IMR-90 (cell line): Measurements from ENCODE around the gene EPHB1. TPM values are rescaled to one million over a fixed set of nuclear protein-coding genes. Genes with fewer than 3 reads are reported as not detected.

Source experiments
- ATAC-seq: fragments of 200-7000 bp; cut with Tn5 transposase; 2 replicates; pipeline ENCODE4 v1.9.1; 2020; ENCODE audit warnings: low read depth, mild to moderate bottlenecking, moderate library complexity
- BruUV-seq: library from RNA; stranded (reverse); fragments of 400-500 nt; replicated peaks from 2 replicates; lab custom pipeline; 2021; lab: Mats Ljungman, UMichigan
- CTCF ChIA-PET: fragments of 300-600 bp; formaldehyde crosslinking; extraction: SDS; loops from one replicate; lab custom pipeline; 2021; ENCODE audit warnings: antibody characterized with exemption; lab: Yijun Ruan, JAX
- POLR2A ChIA-PET: fragments of 300-600 bp; sonication (Branson Sonifier 250); formaldehyde crosslinking; loops from one replicate; lab custom pipeline; 2022; ENCODE audit warnings: antibody characterized with exemption; ENCODE audit not compliant: unreplicated experiment; lab: Charles Lee
- DNase-seq: peaks from one replicate; pipeline ENCODE4 v3.0.0; 2013
- H2AFZ ChIP-seq: replicated peaks from 2 replicates; pipeline ENCODE3; 2013; ENCODE audit warnings: low read length, mild to moderate bottlenecking; ENCODE audit not compliant: poor library complexity
- H2AK5ac ChIP-seq: 2 replicates; pipeline ENCODE4 v1.6.1; 2013; ENCODE audit warnings: low read depth, low read length, inconsistent platforms
- H2AK9ac ChIP-seq: replicated peaks from 2 replicates; pipeline ENCODE3; 2013; ENCODE audit warnings: mild to moderate bottlenecking, low read depth, low read length, moderate library complexity; ENCODE audit not compliant: poor library complexity
- H2BK120ac ChIP-seq: 2 replicates; pipeline ENCODE4 v1.6.1; 2013; ENCODE audit warnings: low read depth, low read length, inconsistent platforms
- H2BK15ac ChIP-seq: 3 replicates; pipeline ENCODE4 v1.6.1; 2013; ENCODE audit warnings: low read depth, low read length, inconsistent platforms
- H2BK20ac ChIP-seq: 2 replicates; pipeline ENCODE4 v1.6.1; 2013; ENCODE audit warnings: low read depth, mild to moderate bottlenecking, inconsistent platforms, low read length, moderate library complexity
- H2BK5ac ChIP-seq: 2 replicates; pipeline ENCODE4 v1.6.1; 2013; ENCODE audit warnings: mild to moderate bottlenecking, low read depth, low read length, inconsistent platforms; ENCODE audit not compliant: poor library complexity, severe bottlenecking
- H3K14ac ChIP-seq: replicated peaks from 2 replicates; pipeline ENCODE4 v1.6.1; 2013; ENCODE audit warnings: low read depth, low read length, inconsistent platforms
- H3K18ac ChIP-seq: 2 replicates; pipeline ENCODE4 v1.6.1; 2013; ENCODE audit warnings: low read depth, low read length, control low read depth
- H3K23ac ChIP-seq: 2 replicates; pipeline ENCODE4 v1.6.1; 2013; ENCODE audit warnings: low read depth, low read length, inconsistent platforms
- H3K27ac ChIP-seq: 2 replicates; pipeline ENCODE4 v1.5.1; 2013; ENCODE audit warnings: mild to moderate bottlenecking, control low read depth, low read length; ENCODE audit not compliant: insufficient read depth
- H3K27me3 ChIP-seq: 2 replicates; pipeline ENCODE4 v1.6.1; 2013; ENCODE audit warnings: low read length; ENCODE audit not compliant: control insufficient read depth, insufficient read depth
- H3K36me3 ChIP-seq: 2 replicates; pipeline ENCODE4 v1.6.1; 2013; ENCODE audit warnings: low read length, mixed read lengths; ENCODE audit not compliant: control insufficient read depth, insufficient read depth
- H3K4ac ChIP-seq: 2 replicates; pipeline ENCODE4 v1.6.1; 2013; ENCODE audit warnings: low read depth, low read length, inconsistent platforms
- H3K4me1 ChIP-seq: 2 replicates; pipeline ENCODE4 v1.6.1; 2013; ENCODE audit warnings: low read length, mixed read lengths; ENCODE audit not compliant: control insufficient read depth, insufficient read depth
- H3K4me2 ChIP-seq: 2 replicates; pipeline ENCODE4 v1.6.1; 2013; ENCODE audit warnings: low read depth, mild to moderate bottlenecking, control low read depth, low read length, moderate library complexity
- H3K4me3 ChIP-seq: 2 replicates; pipeline ENCODE4 v1.5.1; 2013; ENCODE audit warnings: low read depth, mild to moderate bottlenecking, control low read depth, low read length, moderate library complexity; ENCODE audit not compliant: insufficient read depth
- H3K56ac ChIP-seq: 2 replicates; pipeline ENCODE4 v1.6.1; 2013; ENCODE audit warnings: low read length, inconsistent platforms; ENCODE audit not compliant: insufficient read depth; ENCODE audit errors: extremely low read depth
- H3K79me1 ChIP-seq, 2 experiments: 2 replicates each; pipeline ENCODE4 v1.6.1; 2013; ENCODE audit warnings: low read length in 2 of 2, inconsistent platforms in 1 of 2, low read depth in 1 of 2
- H3K9ac ChIP-seq: 2 replicates; pipeline ENCODE4 v1.6.1; 2013; ENCODE audit warnings: low read depth, low read length, control low read depth
- H3K9me1 ChIP-seq: 2 replicates; pipeline ENCODE4 v1.6.1; 2013; ENCODE audit warnings: low read length, inconsistent platforms; ENCODE audit not compliant: insufficient read depth
- H3K9me3 ChIP-seq: 2 replicates; pipeline ENCODE4 v1.6.1; 2013; ENCODE audit warnings: low read length; ENCODE audit not compliant: control insufficient read depth, insufficient read depth
- H4K20me1 ChIP-seq: 2 replicates; pipeline ENCODE4 v1.6.1; 2013; ENCODE audit warnings: low read length, inconsistent platforms; ENCODE audit not compliant: insufficient read depth
- H4K5ac ChIP-seq: 2 replicates; pipeline ENCODE4 v1.6.1; 2013; ENCODE audit warnings: mild to moderate bottlenecking, low read depth, low read length, control low read depth
- H4K8ac ChIP-seq, 2 experiments: 2 replicates each; pipeline ENCODE4 v1.6.1; 2013; ENCODE audit warnings: low read depth in 2 of 2, low read length in 2 of 2, control low read depth in 1 of 2, inconsistent platforms in 1 of 2
- H4K91ac ChIP-seq: 2 replicates; pipeline ENCODE4 v1.6.1; 2013; ENCODE audit warnings: low read depth, low read length, inconsistent platforms; ENCODE audit not compliant: insufficient read depth
- BHLHE40 ChIP-seq: fragments of 150-350 bp; IDR thresholded peaks from 2 replicates; pipeline ENCODE4 v1.6.1; 2016; ENCODE audit warnings: mild to moderate bottlenecking, low read depth, low read length
- CEBPB ChIP-seq: IDR thresholded peaks from 2 replicates; pipeline ENCODE4 v1.6.1; 2012; ENCODE audit warnings: low read depth, low read length, improper control_type of control experiment
- CHD1 ChIP-seq: IDR thresholded peaks from 2 replicates; pipeline ENCODE4 v1.6.1; 2012; ENCODE audit warnings: low read depth, low read length, improper control_type of control experiment
- CTCF ChIP-seq: conservative IDR thresholded peaks from 2 replicates; pipeline ENCODE4 v1.5.1; 2012; ENCODE audit warnings: mild to moderate bottlenecking, low read depth, low read length, improper control_type of control experiment
- ELK1 ChIP-seq: fragments of 150-350 bp; IDR thresholded peaks from 2 replicates; pipeline ENCODE4 v1.6.1; 2016; ENCODE audit warnings: low read depth, mild to moderate bottlenecking, low read length, moderate library complexity, borderline replicate concordance
- FOS ChIP-seq: fragments of 150-350 bp; IDR thresholded peaks from 2 replicates; pipeline ENCODE4 v1.6.1; 2016; ENCODE audit warnings: low read depth, low read length
- MAFK ChIP-seq: IDR thresholded peaks from 2 replicates; pipeline ENCODE4 v1.6.1; 2012; ENCODE audit warnings: low read depth, low read length, improper control_type of control experiment
- MAZ ChIP-seq: IDR thresholded peaks from 2 replicates; pipeline ENCODE4 v1.6.1; 2012; ENCODE audit warnings: low read depth, mild to moderate bottlenecking, low read length, improper control_type of control experiment, moderate library complexity, borderline replicate concordance
- MXI1 ChIP-seq: IDR thresholded peaks from 2 replicates; pipeline ENCODE4 v1.6.1; 2012; ENCODE audit warnings: low read depth, mild to moderate bottlenecking, low read length, moderate library complexity, borderline replicate concordance
- NFE2L2 ChIP-seq: fragments of 150-350 bp; IDR thresholded peaks from 2 replicates; pipeline ENCODE4 v1.6.1; 2016; ENCODE audit warnings: low read depth, mild to moderate bottlenecking, low read length
- POLR2A ChIP-seq: IDR thresholded peaks from 2 replicates; pipeline ENCODE4 v1.6.1; 2012; ENCODE audit warnings: mild to moderate bottlenecking, low read depth, low read length
- RAD21 ChIP-seq: IDR thresholded peaks from 2 replicates; pipeline ENCODE4 v1.6.1; 2012; ENCODE audit warnings: low read length, improper control_type of control experiment
- RCOR1 ChIP-seq: IDR thresholded peaks from 2 replicates; pipeline ENCODE4 v1.6.1; 2012; ENCODE audit warnings: mild to moderate bottlenecking, low read length, improper control_type of control experiment; ENCODE audit not compliant: insufficient replicate concordance
- RFX5 ChIP-seq: IDR thresholded peaks from 2 replicates; pipeline ENCODE4 v1.8.0; 2012; ENCODE audit warnings: low read depth, mild to moderate bottlenecking, low read length, moderate library complexity
- SMC3 ChIP-seq: fragments of 150-350 bp; IDR thresholded peaks from 2 replicates; pipeline ENCODE4 v1.6.1; 2016; ENCODE audit warnings: low read depth, mild to moderate bottlenecking, antibody characterized with exemption, low read length, moderate library complexity
- USF2 ChIP-seq: fragments of 150-350 bp; IDR thresholded peaks from 2 replicates; pipeline ENCODE4 v1.6.1; 2017; ENCODE audit warnings: mild to moderate bottlenecking, antibody characterized with exemption, low read length, low read depth
- WGBS, 2 experiments: methylation state at CpG; one replicate each; pipeline versions ENCODE4 v1.1.5 to v1.1.7; 2013; ENCODE audit warnings: missing lambda C conversion rate in 2 of 2; ENCODE audit not compliant: insufficient read length in 1 of 2; ENCODE audit errors: extremely low coverage in 2 of 2; 5-methylcytosine and 5-hydroxymethylcytosine counted together
- dilution Hi-C: fragments of 300-500 bp; cut with HindIII; formaldehyde crosslinking; loops from one replicate; pipeline ENCODE4 v1.14.3; 2018; ENCODE audit warnings: low sequenced_read_pairs; ENCODE audit not compliant: unreplicated experiment
- in situ Hi-C: fragments of 300-500 bp; cut with MboI; formaldehyde crosslinking; loops from 3 replicates; pipeline ENCODE4 v1.14.3; 2019; ENCODE audit warnings: low sequenced_read_pairs, inconsistent platforms, mixed read lengths
- intact Hi-C: fragments of 100-400 bp; cut with micrococcal nuclease; formaldehyde crosslinking; loops from 2 replicates; pipeline ENCODE4 v1.10.0; 2022
- polyA plus RNA-seq, 3 experiments: library from polyadenylated mRNA; depleted of rRNA; stranded (reverse); fragments of >200 nt; gene quantifications; 2 replicates each; pipeline ENCODE4 v1.2.3, GENCODE V29; 2012; ENCODE audit warnings: low replicate concordance in 1 of 3
- total RNA-seq: library from RNA; depleted of rRNA; stranded (reverse); fragments of >200 nt; gene quantifications from 2 replicates; pipeline ENCODE4 v1.2.3, GENCODE V29; 2012

EPHB1 gene
- total and polyA plus RNA-seq, 2 of the 4 experiments (the other 2 are of a cell fraction), result 0.17 to 0.36 TPM

- Histone ChIP-seq H2AK9ac (no peak overlapping the region), H3K4me1 (no peaks in the 10 kb centered on the region), H3K9me3 (no peaks in the 10 kb centered on the region), H3K4me2 (no peak overlapping the region), H4K91ac (no peak overlapping the region), H2AFZ (no peak overlapping the region), H4K5ac (no peak overlapping the region), H3K27ac (no peak overlapping the region), H3K9ac (no peak overlapping the region), H3K27me3 (peaks cover 1% of the 10 kb centered on the region; the same call in 1 of the 2 replicates), H3K4ac (no peak overlapping the region), H3K79me1 (no peaks in the 10 kb centered on the region), H2BK15ac (no peak overlapping the region), H2BK5ac (no peak overlapping the region), H3K23ac (no peak overlapping the region), H3K36me3 (no peaks in the 10 kb centered on the region), H3K56ac (no peak overlapping the region), H3K9me1 (no peaks in the 10 kb centered on the region), H2BK20ac (no peak overlapping the region), H3K18ac (no peak overlapping the region), H3K4me3 (no peak overlapping the region), H4K8ac (no peak overlapping the region), H2AK5ac (no peak overlapping the region), H2BK120ac (no peak overlapping the region), H4K20me1 (no peaks in the 10 kb centered on the region), H3K14ac (no peak overlapping the region)
- dilution Hi-C loops (no loop called here), in situ Hi-C loops (no loop called here), intact Hi-C loops (no loop called here)
- no TSS peak for BruUV-seq
- no peak for ATAC-seq
- no peak for DNase-seq
- POLR2A ChIA-PET, result no interaction called here
- no CpG with 5 or more reads among the region's 2 CpGs for WGBS, 2 experiments
- no peak for TF ChIP-seq NFE2L2
- no peak for TF ChIP-seq MXI1
- no peak for TF ChIP-seq USF2
- TF ChIP-seq CHD1, result no peak
- TF ChIP-seq ELK1, result no peak
- TF ChIP-seq MAZ, result no peak
- TF ChIP-seq CEBPB, result no peak
- no peak for TF ChIP-seq CTCF
- no peak for TF ChIP-seq MAFK
- TF ChIP-seq BHLHE40, result no peak
- TF ChIP-seq SMC3, result no peak
- no peak for TF ChIP-seq FOS
- TF ChIP-seq RAD21, result no peak
- no peak for TF ChIP-seq RCOR1
- TF ChIP-seq POLR2A, result no peak
- TF ChIP-seq RFX5, result no peak
- CTCF ChIA-PET, result no interaction called here
Measured at GRCh38 chr3:134810052-134810435, 15.0 kb downstream of the EPHB1 start.
